ENCODE measurements around the gene APOL2. TPM values are rescaled to one million over a fixed set of nuclear protein-coding genes. Genes with fewer than 3 reads are reported as not detected.
"Not testable (repeated sequence)": the region's sequence is repeated elsewhere in the genome, so short reads cannot be mapped to it uniquely, and the experiment has no call there.

APOL2 gene
- total RNA-seq, 1 experiment from 2014 or later: 11.3 TPM

- no peak overlapping the region for H3K27ac ChIP-seq (ENCODE audit: low read length)
- no peaks in the 10 kb centered on the region for H3K9me3 ChIP-seq (ENCODE audit: low read length)
- H3K4me1 ChIP-seq (ENCODE audit: low read length): no peaks in the 10 kb centered on the region
- H2AFZ ChIP-seq (ENCODE audit: low read length): no peak overlapping the region
- no peaks in the 10 kb centered on the region for H3K27me3 ChIP-seq (ENCODE audit: low read length)
- no peak overlapping the region for H3K4me2 ChIP-seq (ENCODE audit: low read depth, low read length, poor library complexity, severe bottlenecking)
- no peaks in the 10 kb centered on the region for H3K79me2 ChIP-seq (ENCODE audit: low read length)
- peaks cover 6% of the 10 kb centered on the region for H3K36me3 ChIP-seq (ENCODE audit: insufficient read depth, low read length)
- no peaks in the 10 kb centered on the region for H3K9me2 ChIP-seq (replicated peaks; ENCODE audit: insufficient read depth, low read length)
- H4K20me1 ChIP-seq (ENCODE audit: insufficient read depth, low read depth, low read length): peaks cover 8% of the 10 kb centered on the region; the same call in 1 of the 2 replicates
- H3K4me3 ChIP-seq (ENCODE audit: low read length): no peak overlapping the region
- DNase-seq: no peak
- H3K9ac ChIP-seq (ENCODE audit: low read length): no peak overlapping the region
These were observed 43.1 kb upstream of the APOL2 start for GRCh38 chr22:36282328-36282831.

GRCh38 chr22:36281781-36282327 is 42.5 kb upstream of the APOL2 start:
- no peaks in the 10 kb centered on the region for H3K9me2 ChIP-seq (replicated peaks; ENCODE audit: insufficient read depth, low read length)
- H3K9me3 ChIP-seq (ENCODE audit: low read length): no peaks in the 10 kb centered on the region
- no peaks in the 10 kb centered on the region for H3K27me3 ChIP-seq (ENCODE audit: low read length)
- H2AFZ ChIP-seq (ENCODE audit: low read length): no peak overlapping the region
- H3K4me2 ChIP-seq (ENCODE audit: low read depth, low read length, poor library complexity, severe bottlenecking): no peak overlapping the region
- H3K4me3 ChIP-seq (ENCODE audit: low read length): no peak overlapping the region
- no peak for DNase-seq
- H4K20me1 ChIP-seq (ENCODE audit: insufficient read depth, low read depth, low read length): peaks cover 8% of the 10 kb centered on the region; the same call in 1 of the 2 replicates
- H3K79me2 ChIP-seq (ENCODE audit: low read length): no peaks in the 10 kb centered on the region
- no peaks in the 10 kb centered on the region for H3K4me1 ChIP-seq (ENCODE audit: low read length)
- H3K9ac ChIP-seq (ENCODE audit: low read length): no peak overlapping the region
- H3K27ac ChIP-seq (ENCODE audit: low read length): no peak overlapping the region
- peaks cover 6% of the 10 kb centered on the region for H3K36me3 ChIP-seq (ENCODE audit: insufficient read depth, low read length)

GRCh38 chr22:36280379-36280778 is 41.1 kb upstream of the APOL2 start:
- H3K9ac ChIP-seq (ENCODE audit: low read length): no peak overlapping the region
- no peaks in the 10 kb centered on the region for H3K9me2 ChIP-seq (replicated peaks; ENCODE audit: insufficient read depth, low read length)
- H3K4me3 ChIP-seq (ENCODE audit: low read length): no peak overlapping the region
- no peaks in the 10 kb centered on the region for H3K9me3 ChIP-seq (ENCODE audit: low read length)
- peaks cover 4% of the 10 kb centered on the region; the same call in 1 of the 2 replicates for H4K20me1 ChIP-seq (ENCODE audit: insufficient read depth, low read depth, low read length)
- H3K27me3 ChIP-seq (ENCODE audit: low read length): no peaks in the 10 kb centered on the region
- H2AFZ ChIP-seq (ENCODE audit: low read length): no peak overlapping the region
- H3K4me1 ChIP-seq (ENCODE audit: low read length): no peaks in the 10 kb centered on the region
- no peak overlapping the region for H3K27ac ChIP-seq (ENCODE audit: low read length)
- no peak for DNase-seq
- peaks cover 2% of the 10 kb centered on the region; the same call in 1 of the 2 replicates for H3K36me3 ChIP-seq (ENCODE audit: insufficient read depth, low read length)
- no peak overlapping the region for H3K4me2 ChIP-seq (ENCODE audit: low read depth, low read length, poor library complexity, severe bottlenecking)
- no peaks in the 10 kb centered on the region for H3K79me2 ChIP-seq (ENCODE audit: low read length)

GRCh38 chr22:36279219-36279666 is 39.9 kb upstream of the APOL2 start:
- Histone ChIP-seq H3K9me2 (replicated peaks; ENCODE audit: insufficient read depth, low read length) (no peaks in the 10 kb centered on the region), H3K9ac (ENCODE audit: low read length) (no peak overlapping the region), H2AFZ (ENCODE audit: low read length) (no peak overlapping the region), H3K27ac (ENCODE audit: low read length) (no peak overlapping the region), H3K27me3 (ENCODE audit: low read length) (no peaks in the 10 kb centered on the region), H3K4me1 (ENCODE audit: low read length) (no peaks in the 10 kb centered on the region), H3K4me2 (ENCODE audit: low read depth, low read length, poor library complexity, severe bottlenecking) (no peak overlapping the region), H3K36me3 (ENCODE audit: insufficient read depth, low read length) (peaks cover 2% of the 10 kb centered on the region; the same call in 1 of the 2 replicates), H3K9me3 (ENCODE audit: low read length) (no peaks in the 10 kb centered on the region), H3K79me2 (ENCODE audit: low read length) (no peaks in the 10 kb centered on the region), H4K20me1 (ENCODE audit: insufficient read depth, low read depth, low read length) (peaks cover 4% of the 10 kb centered on the region; the same call in 1 of the 2 replicates), H3K4me3 (ENCODE audit: low read length) (no peak overlapping the region)
- DNase-seq: no peak

GRCh38 chr22:36277482-36278291 is 38.4 kb upstream of the APOL2 start:
- H3K9me2 ChIP-seq (replicated peaks; ENCODE audit: insufficient read depth, low read length): no peaks in the 10 kb centered on the region
- peaks cover 4% of the 10 kb centered on the region; the same call in 1 of the 2 replicates for H4K20me1 ChIP-seq (ENCODE audit: insufficient read depth, low read depth, low read length)
- H3K79me2 ChIP-seq (ENCODE audit: low read length): no peaks in the 10 kb centered on the region
- no peak overlapping the region for H3K4me2 ChIP-seq (ENCODE audit: low read depth, low read length, poor library complexity, severe bottlenecking)
- no peak overlapping the region for H3K4me3 ChIP-seq (ENCODE audit: low read length)
- no peaks in the 10 kb centered on the region for H3K4me1 ChIP-seq (ENCODE audit: low read length)
- no peaks in the 10 kb centered on the region for H3K27me3 ChIP-seq (ENCODE audit: low read length)
- no peak overlapping the region for H2AFZ ChIP-seq (ENCODE audit: low read length)
- DNase-seq: peak; percentile 87
- H3K27ac ChIP-seq (ENCODE audit: low read length): no peak overlapping the region
- no peak overlapping the region for H3K9ac ChIP-seq (ENCODE audit: low read length)
- no peaks in the 10 kb centered on the region for H3K9me3 ChIP-seq (ENCODE audit: low read length)
- H3K36me3 ChIP-seq (ENCODE audit: insufficient read depth, low read length): no peaks in the 10 kb centered on the region

- Histone ChIP-seq H3K4me1 (ENCODE audit: low read length) (no peaks in the 10 kb centered on the region), H3K36me3 (ENCODE audit: insufficient read depth, low read length) (no peaks in the 10 kb centered on the region), H3K9ac (ENCODE audit: low read length) (no peak overlapping the region), H2AFZ (ENCODE audit: low read length) (no peak overlapping the region), H3K4me2 (ENCODE audit: low read depth, low read length, poor library complexity, severe bottlenecking) (no peak overlapping the region), H3K79me2 (ENCODE audit: low read length) (no peaks in the 10 kb centered on the region), H3K9me2 (replicated peaks; ENCODE audit: insufficient read depth, low read length) (no peaks in the 10 kb centered on the region), H3K9me3 (ENCODE audit: low read length) (no peaks in the 10 kb centered on the region), H3K27me3 (ENCODE audit: low read length) (no peaks in the 10 kb centered on the region), H3K27ac (ENCODE audit: low read length) (no peak overlapping the region), H3K4me3 (ENCODE audit: low read length) (no peak overlapping the region), H4K20me1 (ENCODE audit: insufficient read depth, low read depth, low read length) (peaks cover 4% of the 10 kb centered on the region; the same call in 1 of the 2 replicates)
- DNase-seq: no peak
These were observed 35.2 kb upstream of the APOL2 start for GRCh38 chr22:36274531-36274930.

- H4K20me1 ChIP-seq (ENCODE audit: insufficient read depth, low read depth, low read length); H3K4me2 ChIP-seq (ENCODE audit: low read depth, low read length, poor library complexity, severe bottlenecking); H3K27ac ChIP-seq (ENCODE audit: low read length); H3K9ac ChIP-seq (ENCODE audit: low read length); H3K9me2 ChIP-seq (replicated peaks; ENCODE audit: insufficient read depth, low read length); DNase-seq; H3K9me3 ChIP-seq (ENCODE audit: low read length); H3K27me3 ChIP-seq (ENCODE audit: low read length); H3K4me1 ChIP-seq (ENCODE audit: low read length); H3K79me2 ChIP-seq (ENCODE audit: low read length); H3K36me3 ChIP-seq (ENCODE audit: insufficient read depth, low read length); H2AFZ ChIP-seq (ENCODE audit: low read length); H3K4me3 ChIP-seq (ENCODE audit: low read length): not testable (repeated sequence)
These were observed 32.6 kb upstream of the APOL2 start for GRCh38 chr22:36271951-36272350.

- not testable (repeated sequence) for H3K9me2 ChIP-seq (replicated peaks; ENCODE audit: insufficient read depth, low read length); H3K27me3 ChIP-seq (ENCODE audit: low read length)
These were observed 31.9 kb upstream of the APOL2 start for GRCh38 chr22:36271231-36271630.

More at GRCh38 chr22:36271231-36271630, 31.9 kb upstream of the APOL2 start:
- H3K9me3 ChIP-seq (ENCODE audit: low read length); H3K4me3 ChIP-seq (ENCODE audit: low read length); DNase-seq; H3K27ac ChIP-seq (ENCODE audit: low read length); H2AFZ ChIP-seq (ENCODE audit: low read length); H3K36me3 ChIP-seq (ENCODE audit: insufficient read depth, low read length); H3K4me1 ChIP-seq (ENCODE audit: low read length); H4K20me1 ChIP-seq (ENCODE audit: insufficient read depth, low read depth, low read length); H3K79me2 ChIP-seq (ENCODE audit: low read length); H3K4me2 ChIP-seq (ENCODE audit: low read depth, low read length, poor library complexity, severe bottlenecking); H3K9ac ChIP-seq (ENCODE audit: low read length): not testable (repeated sequence)

All from Karpas-422 (cell line).